K562 (cell line): ENCODE results near the gene RNF31. TPM values are rescaled to one million over a fixed set of nuclear protein-coding genes. Genes with fewer than 3 reads are reported as not detected.
A peak's percentile ranks its signal among the peaks of the same experiment; 100 is the strongest.

Experiments
- ADNP ChIP-seq: fragments of 200-800 bp; sonication (Bioruptor generic); IDR thresholded peaks from 2 replicates; pipeline ENCODE4 v1.6.1; 2016; ENCODE audit warnings: missing genetic modification characterization, missing compliant biosample characterization
- BDP1 ChIP-seq: IDR thresholded peaks from 3 replicates; pipeline ENCODE4 v1.6.1; 2011; ENCODE audit not compliant: insufficient read length, insufficient read depth
- BHLHE40 ChIP-seq: IDR thresholded peaks from 2 replicates; pipeline ENCODE4 v1.6.1; 2011; ENCODE audit warnings: low read length, improper control_type of control experiment
- CTBP1 ChIP-seq: fragments of 450-650 bp; IDR thresholded peaks from 2 replicates; pipeline ENCODE4 v1.6.1; 2016; ENCODE audit warnings: borderline replicate concordance
- EP400 ChIP-seq: fragments of 450-650 bp; IDR thresholded peaks from 2 replicates; pipeline ENCODE4 v1.6.1; 2017; ENCODE audit warnings: antibody characterized with exemption, mild to moderate bottlenecking, moderate library complexity
- FIP1L1 ChIP-seq: fragments of 200-400 bp; formaldehyde crosslinking; IDR thresholded peaks from 2 replicates; pipeline ENCODE4 v1.6.1; 2018; ENCODE audit warnings: mild to moderate bottlenecking, low read depth, low read length; ENCODE audit not compliant: poor library complexity, severe bottlenecking
- MXI1 ChIP-seq: IDR thresholded peaks from 2 replicates; pipeline ENCODE4 v1.6.1; 2011; ENCODE audit warnings: low read depth, mild to moderate bottlenecking, improper control_type of control experiment, low read length
- NR3C1 ChIP-seq: sonication (generic); formaldehyde crosslinking; IDR thresholded peaks from 2 replicates; pipeline ENCODE4 v1.8.1; 2022; ENCODE audit warnings: missing genetic modification reagents
- POLR3G ChIP-seq: IDR thresholded peaks from 2 replicates; pipeline ENCODE4 v1.6.1; 2011; ENCODE audit not compliant: insufficient read length, insufficient replicate concordance; ENCODE audit errors: extremely low read depth
- RBBP5 ChIP-seq: fragments of 200-600 bp; sonication (generic); IDR thresholded peaks from 2 replicates; pipeline ENCODE4 v1.6.1; 2012; ENCODE audit warnings: borderline replicate concordance, mild to moderate bottlenecking, low read length, control low read depth, inconsistent platforms; ENCODE audit not compliant: insufficient read depth, poor library complexity, severe bottlenecking
- SP2 ChIP-seq: IDR thresholded peaks from 2 replicates; pipeline ENCODE4 v1.6.1; 2011; ENCODE audit warnings: mild to moderate bottlenecking, low read depth, low read length, moderate library complexity; ENCODE audit not compliant: poor library complexity, severe bottlenecking; ENCODE audit errors: extremely low read depth
- THRAP3 ChIP-seq: fragments of 450-650 bp; IDR thresholded peaks from 2 replicates; pipeline ENCODE4 v1.6.1; 2016; ENCODE audit warnings: mild to moderate bottlenecking, inconsistent platforms, borderline replicate concordance
- TSC22D4 ChIP-seq: fragments of 450-650 bp; IDR thresholded peaks from 2 replicates; pipeline ENCODE4 v1.6.1; 2016; ENCODE audit warnings: missing genetic modification characterization, missing biosample characterization, control low read depth
- U2AF2 ChIP-seq: fragments of 200-400 bp; formaldehyde crosslinking; optimal IDR thresholded peaks from 2 replicates; pipeline ENCODE3; 2017; ENCODE audit warnings: low read depth, mild to moderate bottlenecking, low read length
- XRCC4 ChIP-seq: IDR thresholded peaks from one replicate; pipeline ENCODE4 v1.6.1; 2011; ENCODE audit not compliant: insufficient read depth, insufficient read length; ENCODE audit errors: extremely low read depth
- XRCC5 ChIP-seq: fragments of 200-400 bp; formaldehyde crosslinking; IDR thresholded peaks from 2 replicates; pipeline ENCODE4 v1.6.1; 2017; ENCODE audit warnings: low read depth, mild to moderate bottlenecking, low read length
- ZBED1 ChIP-seq: IDR thresholded peaks from 2 replicates; pipeline ENCODE4 v1.6.1; 2014
- ZC3H11A ChIP-seq: IDR thresholded peaks from 2 replicates; pipeline ENCODE4 v1.6.1; 2012; ENCODE audit warnings: low read depth, low read length, improper control_type of control experiment
- ZC3H4 ChIP-seq: sonication (generic); formaldehyde crosslinking; IDR thresholded peaks from 2 replicates; pipeline ENCODE4 v1.9.0; 2021; ENCODE audit warnings: missing genetic modification reagents, borderline replicate concordance
- ZNF23 ChIP-seq: fragments of 250-450 bp; sonication (Bioruptor Pico); IDR thresholded peaks from 2 replicates; pipeline ENCODE4 v1.4.0; 2020; ENCODE audit warnings: mild to moderate bottlenecking
- ZNF436 ChIP-seq: fragments of 250-450, 450-650 bp; sonication (Bioruptor Pico); formaldehyde crosslinking; IDR thresholded peaks from 2 replicates; pipeline ENCODE4 v1.7.0; 2020; ENCODE audit warnings: mild to moderate bottlenecking
- ZNF444 ChIP-seq: fragments of 250-450 bp; sonication (Bioruptor Pico); IDR thresholded peaks from 2 replicates; pipeline ENCODE4 v1.4.0; 2020; ENCODE audit warnings: mild to moderate bottlenecking, moderate library complexity
- ZNF561 ChIP-seq: fragments of 450-650 bp; formaldehyde crosslinking; conservative IDR thresholded peaks from 2 replicates; pipeline ENCODE4 v1.4.0; 2020; ENCODE audit warnings: mild to moderate bottlenecking, moderate library complexity
- polyA plus RNA-seq, 8 experiments: library from polyadenylated mRNA; depleted of rRNA in 4 of 8; stranded (reverse) in 5 of 8; unstranded in 3 of 8; fragments of >200 nt; fragmentation: Nextera tagmentation in 2 of 8; fragmentation: Illumina TruSeq in 1 of 8; extraction: Ambion mirVana in 2 of 8; extraction: Trizol in 1 of 8; gene quantifications; 2 replicates each; pipeline versions ENCODE4 v1.2.1 to v1.2.3, GENCODE V29; 2011 to 2014; ENCODE audit warnings: inconsistent platforms in 1 of 8, missing spikeins in 1 of 8
- total RNA-seq, 7 experiments: library from RNA; depleted of rRNA in 6 of 7; stranded (reverse); fragments of >200 nt in 6 of 7; fragmentation: Illumina TruSeq in 2 of 7; extraction: Trizol in 2 of 7; gene quantifications; 2 replicates each; pipeline versions ENCODE4 v1.2.1 to v1.2.3, GENCODE V29; 2011 to 2021; ENCODE audit warnings: low replicate concordance in 1 of 7
- TF ChIP-seq, protein P1 (sequence below): fragments of 450-650 bp; IDR thresholded peaks from 2 replicates; pipeline ENCODE4 v1.6.1; 2017; ENCODE audit warnings: antibody characterized with exemption
- TF ChIP-seq, protein P2 (sequence below): fragments of 450-650 bp; formaldehyde crosslinking; conservative IDR thresholded peaks from 2 replicates; pipeline ENCODE4 v1.4.0; 2022; ENCODE audit warnings: mild to moderate bottlenecking, missing genetic modification characterization
- TF ChIP-seq, protein P3 (sequence below): fragments of 200-800 bp; sonication (Bioruptor generic); IDR thresholded peaks from 2 replicates; pipeline ENCODE4 v1.6.1; 2017; ENCODE audit warnings: missing genetic modification characterization, missing compliant biosample characterization

RNF31 gene
- total and polyA plus RNA-seq, 9 of the 15 experiments (the other 6 are each of a cell fraction or from before 2014, with no cell fraction given), result 3.1 to 47.6 (median 19.1) TPM

DNA sequence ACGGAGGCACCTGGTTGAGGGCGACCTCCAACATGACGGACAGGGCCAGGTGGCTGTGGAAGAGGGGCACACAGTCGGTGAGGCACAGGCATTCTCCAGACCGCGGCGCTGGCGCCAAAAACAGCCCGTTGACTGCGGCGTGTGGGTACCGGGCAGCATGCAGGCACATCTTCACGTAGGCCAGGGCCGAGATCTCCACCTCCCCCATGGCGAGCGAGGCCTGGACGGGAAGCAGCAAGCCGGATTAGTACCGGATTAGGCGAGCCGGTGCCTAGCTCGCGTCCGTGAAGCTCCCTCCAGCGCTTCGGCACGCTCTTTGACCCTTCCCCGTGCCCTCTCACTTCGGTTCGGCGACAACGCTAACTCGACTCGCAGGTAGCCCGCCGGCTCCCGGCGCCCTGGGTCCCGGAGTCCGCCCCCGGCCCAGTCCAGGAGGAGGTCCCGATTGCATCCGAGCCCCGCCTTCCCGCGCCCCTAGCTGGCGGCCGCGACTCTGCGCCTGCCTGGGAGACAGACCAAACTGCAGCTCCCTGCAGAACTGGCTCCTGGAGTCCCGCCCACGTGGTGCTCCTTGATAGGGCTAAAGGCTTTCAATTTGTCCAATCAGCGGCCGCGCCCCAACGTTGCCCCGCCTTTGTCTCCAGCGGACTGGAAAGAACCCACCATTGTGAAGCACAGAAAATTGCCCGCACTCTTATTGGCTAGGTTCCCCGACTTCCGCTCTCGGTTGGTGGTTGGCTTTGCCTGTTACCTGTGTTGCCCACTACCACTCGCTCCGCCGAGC lies 6.0 kb upstream of the RNF31 start, which contains the start of gene EMC9 (continued):
- TF ChIP-seq THRAP3 (no peak), ZNF436 (CRISPR knock-in tag) (no peak), TSC22D4 (no peak), CTBP1 (no peak; the same call in none of the 2 replicates), ZC3H11A (no peak), BHLHE40 (no peak), XRCC4 (no peak), ZNF23 (CRISPR knock-in tag) (no peak), ZNF444 (CRISPR knock-in tag) (no peak), U2AF2 (no peak), POLR3G (no peak), ZC3H4 (CRISPR knock-in tag) (no peak), XRCC5 (0 out of 2 replicates have a peak, but pooled peaks have one; percentile 40), ZNF561 (CRISPR knock-in tag) (no peak), ADNP (no peak), MXI1 (no peak), FIP1L1 (no peak), SP2 (peak; percentile 45), EP400 (peak; percentile 81), NR3C1 (no peak), RBBP5 (peak; percentile 56), BDP1 (no peak), ZBED1 (no peak)
- TF ChIP-seq, protein P1, sequence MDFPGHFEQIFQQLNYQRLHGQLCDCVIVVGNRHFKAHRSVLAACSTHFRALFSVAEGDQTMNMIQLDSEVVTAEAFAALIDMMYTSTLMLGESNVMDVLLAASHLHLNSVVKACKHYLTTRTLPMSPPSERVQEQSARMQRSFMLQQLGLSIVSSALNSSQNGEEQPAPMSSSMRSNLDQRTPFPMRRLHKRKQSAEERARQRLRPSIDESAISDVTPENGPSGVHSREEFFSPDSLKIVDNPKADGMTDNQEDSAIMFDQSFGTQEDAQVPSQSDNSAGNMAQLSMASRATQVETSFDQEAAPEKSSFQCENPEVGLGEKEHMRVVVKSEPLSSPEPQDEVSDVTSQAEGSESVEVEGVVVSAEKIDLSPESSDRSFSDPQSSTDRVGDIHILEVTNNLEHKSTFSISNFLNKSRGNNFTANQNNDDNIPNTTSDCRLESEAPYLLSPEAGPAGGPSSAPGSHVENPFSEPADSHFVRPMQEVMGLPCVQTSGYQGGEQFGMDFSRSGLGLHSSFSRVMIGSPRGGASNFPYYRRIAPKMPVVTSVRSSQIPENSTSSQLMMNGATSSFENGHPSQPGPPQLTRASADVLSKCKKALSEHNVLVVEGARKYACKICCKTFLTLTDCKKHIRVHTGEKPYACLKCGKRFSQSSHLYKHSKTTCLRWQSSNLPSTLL, result peak; percentile 98
- TF ChIP-seq, protein P2, sequence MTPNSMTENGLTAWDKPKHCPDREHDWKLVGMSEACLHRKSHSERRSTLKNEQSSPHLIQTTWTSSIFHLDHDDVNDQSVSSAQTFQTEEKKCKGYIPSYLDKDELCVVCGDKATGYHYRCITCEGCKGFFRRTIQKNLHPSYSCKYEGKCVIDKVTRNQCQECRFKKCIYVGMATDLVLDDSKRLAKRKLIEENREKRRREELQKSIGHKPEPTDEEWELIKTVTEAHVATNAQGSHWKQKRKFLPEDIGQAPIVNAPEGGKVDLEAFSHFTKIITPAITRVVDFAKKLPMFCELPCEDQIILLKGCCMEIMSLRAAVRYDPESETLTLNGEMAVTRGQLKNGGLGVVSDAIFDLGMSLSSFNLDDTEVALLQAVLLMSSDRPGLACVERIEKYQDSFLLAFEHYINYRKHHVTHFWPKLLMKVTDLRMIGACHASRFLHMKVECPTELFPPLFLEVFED (CRISPR knock-in tag), result no peak
- TF ChIP-seq, protein P3, sequence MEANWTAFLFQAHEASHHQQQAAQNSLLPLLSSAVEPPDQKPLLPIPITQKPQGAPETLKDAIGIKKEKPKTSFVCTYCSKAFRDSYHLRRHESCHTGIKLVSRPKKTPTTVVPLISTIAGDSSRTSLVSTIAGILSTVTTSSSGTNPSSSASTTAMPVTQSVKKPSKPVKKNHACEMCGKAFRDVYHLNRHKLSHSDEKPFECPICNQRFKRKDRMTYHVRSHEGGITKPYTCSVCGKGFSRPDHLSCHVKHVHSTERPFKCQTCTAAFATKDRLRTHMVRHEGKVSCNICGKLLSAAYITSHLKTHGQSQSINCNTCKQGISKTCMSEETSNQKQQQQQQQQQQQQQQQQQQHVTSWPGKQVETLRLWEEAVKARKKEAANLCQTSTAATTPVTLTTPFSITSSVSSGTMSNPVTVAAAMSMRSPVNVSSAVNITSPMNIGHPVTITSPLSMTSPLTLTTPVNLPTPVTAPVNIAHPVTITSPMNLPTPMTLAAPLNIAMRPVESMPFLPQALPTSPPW (CRISPR knock-in tag), result peak; percentile 84
